Testis (tissue), 2 donors: Measurements from ENCODE around the gene EYA2.

Experiments used
- POLR2A ChIP-seq: fragments of 450-650 bp; IDR thresholded peaks from one replicate; pipeline ENCODE4 v1.6.1; 2017; ENCODE audit warnings: antibody characterized with exemption, mild to moderate bottlenecking, moderate library complexity
- TF ChIP-seq, protein P1 (sequence below), 3 experiments: fragments of 450-650 bp in 2 of 3; fragments of 200-600 bp in 1 of 3; sonication (generic) in 1 of 3; IDR thresholded peaks; one replicate each; pipeline ENCODE4 v1.5.1; 2016 to 2019; ENCODE audit warnings: antibody characterized with exemption in 3 of 3, mild to moderate bottlenecking in 2 of 3, moderate library complexity in 1 of 3

DNA sequence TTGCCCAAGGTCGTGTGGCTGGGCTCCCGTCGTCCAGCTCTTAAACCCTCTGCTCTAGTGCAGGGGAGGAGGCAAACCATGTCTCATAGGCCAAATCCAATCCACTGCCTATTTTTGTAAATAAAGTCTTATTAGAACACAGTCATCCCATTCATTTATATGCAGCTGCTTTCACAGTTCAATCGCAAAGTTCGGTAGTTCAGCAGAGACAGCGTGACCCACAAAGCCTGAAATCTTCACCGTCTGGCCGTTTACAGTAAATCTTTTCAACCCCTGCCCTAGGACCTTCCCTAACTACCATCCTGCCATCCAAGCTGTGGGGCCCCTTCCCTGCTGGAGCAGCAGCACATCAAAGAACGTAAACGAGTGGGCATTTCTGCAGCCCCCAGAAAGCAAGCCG lies 65.9 kb downstream of the EYA2 start:
- TF ChIP-seq, protein P1, sequence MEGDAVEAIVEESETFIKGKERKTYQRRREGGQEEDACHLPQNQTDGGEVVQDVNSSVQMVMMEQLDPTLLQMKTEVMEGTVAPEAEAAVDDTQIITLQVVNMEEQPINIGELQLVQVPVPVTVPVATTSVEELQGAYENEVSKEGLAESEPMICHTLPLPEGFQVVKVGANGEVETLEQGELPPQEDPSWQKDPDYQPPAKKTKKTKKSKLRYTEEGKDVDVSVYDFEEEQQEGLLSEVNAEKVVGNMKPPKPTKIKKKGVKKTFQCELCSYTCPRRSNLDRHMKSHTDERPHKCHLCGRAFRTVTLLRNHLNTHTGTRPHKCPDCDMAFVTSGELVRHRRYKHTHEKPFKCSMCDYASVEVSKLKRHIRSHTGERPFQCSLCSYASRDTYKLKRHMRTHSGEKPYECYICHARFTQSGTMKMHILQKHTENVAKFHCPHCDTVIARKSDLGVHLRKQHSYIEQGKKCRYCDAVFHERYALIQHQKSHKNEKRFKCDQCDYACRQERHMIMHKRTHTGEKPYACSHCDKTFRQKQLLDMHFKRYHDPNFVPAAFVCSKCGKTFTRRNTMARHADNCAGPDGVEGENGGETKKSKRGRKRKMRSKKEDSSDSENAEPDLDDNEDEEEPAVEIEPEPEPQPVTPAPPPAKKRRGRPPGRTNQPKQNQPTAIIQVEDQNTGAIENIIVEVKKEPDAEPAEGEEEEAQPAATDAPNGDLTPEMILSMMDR (IDR thresholded peaks at IDR 0.05) = no peak
- no peak for TF ChIP-seq POLR2A
